Measurements from ENCODE around the gene CLCN6.

CLCN6 gene

GRCh38 chr1:11888206-11888876 is 82.3 kb downstream of the CLCN6 start:
- Histone ChIP-seq H3K4me1 (no peaks in the 10 kb centered on the region), H3K4me3 (no peak overlapping the region), H3K36me3 (no peaks in the 10 kb centered on the region), H3K27me3 (peaks cover 0 to 8% of the 10 kb centered on the region in 2 donors), H3K27ac (no peak overlapping the region), H3K9me3 (no peaks in the 10 kb centered on the region)
- no peak for TF ChIP-seq CTCF (IDR thresholded peaks at IDR 0.05)
- DNase-seq, result no peak
- intact Hi-C loops (cut with DNase I; ENCODE audit: low total_unique reads), result no loop called here

GRCh38 chr1:11888877-11889208 is 82.9 kb downstream of the CLCN6 start:
- Histone ChIP-seq H3K4me1 (no peaks in the 10 kb centered on the region), H3K36me3 (no peaks in the 10 kb centered on the region), H3K27me3 (peaks cover 0 to 12% of the 10 kb centered on the region in 2 donors), H3K27ac (no peak overlapping the region), H3K4me3 (no peak overlapping the region), H3K9me3 (no peaks in the 10 kb centered on the region)
- intact Hi-C loops (cut with DNase I; ENCODE audit: low total_unique reads), result no loop called here
- TF ChIP-seq CTCF (IDR thresholded peaks at IDR 0.05), result no peak
- DNase-seq, result no peak

GRCh38 chr1:11891433-11892186 is 85.6 kb downstream of the CLCN6 start:
- Histone ChIP-seq H3K27ac (no peak overlapping the region), H3K36me3 (no peaks in the 10 kb centered on the region), H3K9me3 (no peaks in the 10 kb centered on the region), H3K27me3 (peaks cover 0 to 32% of the 10 kb centered on the region in 2 donors), H3K4me3 (no peak overlapping the region), H3K4me1 (no peaks in the 10 kb centered on the region)
- TF ChIP-seq CTCF (IDR thresholded peaks at IDR 0.05), result no peak
- intact Hi-C loops (cut with DNase I; ENCODE audit: low total_unique reads), result loop anchor here (5.0 kb wide), 1 partner anchor 54 kb away; no protein-coding TSS in a partner anchor
- no peak for DNase-seq
